GM23338 (cell line): ENCODE measurements around the gene TMEM9. TPM values are rescaled to one million over a fixed set of nuclear protein-coding genes. Genes with fewer than 3 reads are reported as not detected.

Experiments used
- ATAC-seq: fragments of 200-7000 bp; cut with Tn5 transposase; 3 replicates; pipeline ENCODE4 v1.9.1; 2020
- DNase-seq: peaks from one replicate; pipeline ENCODE4 v3.0.0-alpha.2; 2015; ENCODE audit warnings: low spot score
- H2AFZ ChIP-seq: fragments of 200-600 bp; sonication (generic); 2 replicates; pipeline ENCODE4 v1.8.0; 2016; ENCODE audit warnings: antibody characterized with exemption, mild to moderate bottlenecking, moderate library complexity
- H3F3A ChIP-seq: fragments of 200-600 bp; sonication (generic); replicated peaks from 2 replicates; pipeline ENCODE4 v1.8.0; 2017; ENCODE audit warnings: antibody characterized with exemption, mixed run types, low read depth
- H3K27ac ChIP-seq: fragments of 200-600 bp; sonication (generic); 2 replicates; pipeline ENCODE4 v1.6.1; 2016; ENCODE audit warnings: low read depth
- H3K27me3 ChIP-seq: fragments of 200-600 bp; sonication (generic); 2 replicates; pipeline ENCODE4 v1.8.0; 2016; ENCODE audit warnings: mild to moderate bottlenecking, mixed run types, moderate library complexity; ENCODE audit not compliant: insufficient read depth
- H3K36me3 ChIP-seq: fragments of 200-600 bp; sonication (generic); 2 replicates; pipeline ENCODE4 v1.8.0; 2016; ENCODE audit warnings: mild to moderate bottlenecking; ENCODE audit not compliant: insufficient read depth
- H3K4me1 ChIP-seq: fragments of 200-600 bp; sonication (generic); 2 replicates; pipeline ENCODE4 v1.8.0; 2016; ENCODE audit warnings: mild to moderate bottlenecking, moderate library complexity; ENCODE audit not compliant: insufficient read depth
- H3K4me2 ChIP-seq: fragments of 200-600 bp; sonication (generic); 2 replicates; pipeline ENCODE4 v1.7.1; 2017; ENCODE audit warnings: mixed run types
- H3K4me3 ChIP-seq: fragments of 200-600 bp; sonication (generic); 2 replicates; pipeline ENCODE4 v1.6.1; 2016; ENCODE audit warnings: mixed run types
- H3K79me2 ChIP-seq: fragments of 200-600 bp; sonication (generic); replicated peaks from 2 replicates; pipeline ENCODE4 v1.8.0; 2017; ENCODE audit warnings: mild to moderate bottlenecking; ENCODE audit not compliant: insufficient read depth
- H3K9me2 ChIP-seq: fragments of 200-600 bp; sonication (generic); 2 replicates; pipeline ENCODE4 v1.8.0; 2017; ENCODE audit not compliant: insufficient read depth
- H4K20me1 ChIP-seq: fragments of 200-600 bp; sonication (generic); replicated peaks from 2 replicates; pipeline ENCODE4 v1.8.0; 2017; ENCODE audit warnings: mild to moderate bottlenecking; ENCODE audit not compliant: insufficient read depth
- H3K27ac Mint-ChIP-seq: 2 replicates; pipeline ENCODE4 v1.8.0; 2020; ENCODE audit warnings: inconsistent platforms, mild to moderate bottlenecking, moderate library complexity, mixed read lengths
- H3K27me3 Mint-ChIP-seq: 3 replicates; pipeline ENCODE4 v1.8.0; 2022; ENCODE audit warnings: low read depth, mild to moderate bottlenecking, moderate library complexity, mixed read lengths, inconsistent platforms; ENCODE audit not compliant: insufficient read depth, poor library complexity
- H3K36me3 Mint-ChIP-seq: 3 replicates; pipeline ENCODE4 v1.8.0; 2021; ENCODE audit warnings: low read depth, mild to moderate bottlenecking, inconsistent platforms, moderate library complexity, mixed read lengths
- H3K4me1 Mint-ChIP-seq: 3 replicates; pipeline ENCODE4 v1.8.0; 2020; ENCODE audit warnings: mild to moderate bottlenecking, inconsistent platforms, mixed read lengths
- H3K4me3 Mint-ChIP-seq: 3 replicates; pipeline ENCODE4 v1.8.0; 2021; ENCODE audit warnings: moderate library complexity, mild to moderate bottlenecking, inconsistent platforms, mixed read lengths
- H3K9me3 Mint-ChIP-seq: 3 replicates; pipeline ENCODE4 v1.8.0; 2020; ENCODE audit warnings: moderate library complexity, mild to moderate bottlenecking, inconsistent platforms, mixed read lengths
- CREB1 ChIP-seq: fragments of 250-450 bp; sonication (Bioruptor Pico); IDR thresholded peaks from 2 replicates; pipeline ENCODE4 v1.5.0; 2020; ENCODE audit warnings: low read depth, mild to moderate bottlenecking, moderate library complexity
- CTCF ChIP-seq, 2 experiments: fragments of 200-600 bp in 1 of 2; sonication (generic) in 1 of 2; conservative IDR thresholded peaks; 2 replicates each; pipeline versions ENCODE4 v1.5.1 to v1.6.1; 2016 to 2017; ENCODE audit warnings: antibody characterized with exemption in 2 of 2, low read depth in 2 of 2, mild to moderate bottlenecking in 2 of 2, moderate library complexity in 1 of 2
- ETS1 ChIP-seq: IDR thresholded peaks from 2 replicates; pipeline ENCODE4 v1.6.1; 2016; ENCODE audit warnings: antibody characterized with exemption
- EZH2phosphoT487 ChIP-seq: fragments of 200-600 bp; sonication (generic); IDR thresholded peaks from one replicate; pipeline ENCODE4 v1.8.1; 2018; ENCODE audit warnings: antibody characterized with exemption; ENCODE audit not compliant: unreplicated experiment
- JUNB ChIP-seq: IDR thresholded peaks from one replicate; pipeline ENCODE4 v1.6.1; 2016; ENCODE audit warnings: antibody characterized with exemption; ENCODE audit not compliant: unreplicated experiment
- NANOG ChIP-seq: IDR thresholded peaks from 2 replicates; pipeline ENCODE4 v1.6.1; 2016; ENCODE audit warnings: antibody characterized with exemption, borderline replicate concordance
- STAT1 ChIP-seq: IDR thresholded peaks from one replicate; pipeline ENCODE4 v1.6.1; 2016; ENCODE audit warnings: antibody characterized with exemption; ENCODE audit not compliant: unreplicated experiment
- ZNF462 ChIP-seq: fragments of 250-450 bp; sonication (Bioruptor Pico); IDR thresholded peaks from 2 replicates; pipeline ENCODE4 v1.5.0; 2020; ENCODE audit warnings: mild to moderate bottlenecking, moderate library complexity
- polyA plus RNA-seq: library from polyadenylated mRNA; unstranded; fragments of >200 nt; fragmentation: Nextera tagmentation; extraction: Ambion mirVana; gene quantifications from 2 replicates; pipeline ENCODE4 v1.2.1, GENCODE V29; 2016
- total RNA-seq: library from RNA; depleted of rRNA; stranded (reverse); fragments of >200 nt; shearing (Covaris generic); gene quantifications from 2 replicates; pipeline ENCODE4 v1.2.3, GENCODE V29; 2014

The TMEM9 gene
- total and polyA plus RNA-seq, 2 experiments from 2014 or later = 78.6 to 147 TPM

GRCh38 chr1:201170533-201171062 is 16.3 kb upstream of the TMEM9 start (continued):
- no peak for TF ChIP-seq ZNF462 (CRISPR knock-in tag)
- peak; percentile 66; the same call in 1 of the 2 replicates for TF ChIP-seq CREB1 (CRISPR knock-in tag)
- no peak for TF ChIP-seq ETS1

- no peak for DNase-seq
- no peak for ATAC-seq
- H3K4me3 Mint-ChIP-seq = peak overlapping the region; percentile 77
- Histone ChIP-seq H3F3A (0 out of 2 replicates have a peak, but pooled peaks cover 5% of the 10 kb centered on the region), H3K79me2 (no peaks in the 10 kb centered on the region), H3K4me2 (peak overlapping the region; percentile 92), H3K4me3 (peak overlapping the region; percentile 88), H3K27me3 (peaks cover 9% of the 10 kb centered on the region; the same call in 1 of the 2 replicates), H3K4me1 (peaks cover 19% of the 10 kb centered on the region), H4K20me1 (no peaks in the 10 kb centered on the region), H2AFZ (peak overlapping the region; percentile 89; the same call in 1 of the 2 replicates), H3K9me2 (no peaks in the 10 kb centered on the region), H3K27ac (peak overlapping the region; percentile 29; the same call in 1 of the 2 replicates), H3K36me3 (no peaks in the 10 kb centered on the region)
- peak overlapping the region; percentile 65; the same call in 1 of the 2 replicates for H3K27ac Mint-ChIP-seq
- no peaks in the 10 kb centered on the region for H3K9me3 Mint-ChIP-seq
- no peaks in the 10 kb centered on the region for H3K36me3 Mint-ChIP-seq
- H3K27me3 Mint-ChIP-seq = peaks cover 2% of the 10 kb centered on the region
- peaks cover 16% of the 10 kb centered on the region for H3K4me1 Mint-ChIP-seq
- TF ChIP-seq JUNB (no peak), CTCF (conservative IDR thresholded peaks at IDR 0.05; ENCODE audit: low read depth in 2 of 2) (no peak), STAT1 (no peak), EZH2phosphoT487 (no peak), NANOG (no peak)
Observed at GRCh38 chr1:201169971-201170532, 15.8 kb upstream of the TMEM9 start.
